ENCODE measurements around the gene NIPAL3. TPM values are rescaled to one million over a fixed set of nuclear protein-coding genes. Genes with fewer than 3 reads are reported as not detected.

NIPAL3 gene
- total and polyA plus RNA-seq, 2 experiments from 2014 or later, result 55.9 to 78.4 TPM

- H3K36me3 ChIP-seq (ENCODE audit: low read depth), result no peaks in the 10 kb centered on the region
- WGBS, 2 experiments (ENCODE audit: low coverage in 1 of 2, low lambda C conversion rate in 2 of 2, missing lambda C conversion rate in 2 of 2), result 92 to 93% methylated on average over 7 of the region's 7 CpGs
- in situ Hi-C loops (cut with MboI), result no loop called here
Measured at GRCh38 chr1:24373044-24373443, 42.6 kb upstream of the NIPAL3 start.

GRCh38 chr1:24373710-24374109 lies 41.9 kb upstream of the NIPAL3 start:
- no peaks in the 10 kb centered on the region for H3K27me3 ChIP-seq (replicated peaks; ENCODE audit: insufficient read depth)
- DNase-seq, result no peak
- no peak overlapping the region for H2AFZ ChIP-seq
- H3K36me3 ChIP-seq (ENCODE audit: low read depth), result no peaks in the 10 kb centered on the region; the same call in 1 of the 2 replicates
- H3K9ac ChIP-seq, result no peak overlapping the region
- no peaks in the 10 kb centered on the region for H3K9me3 ChIP-seq (ENCODE audit: low read depth)
- WGBS, 2 experiments (ENCODE audit: low coverage in 1 of 2, low lambda C conversion rate in 2 of 2, missing lambda C conversion rate in 2 of 2), result 88 to 94% methylated on average over 8 of the region's 8 CpGs
- no peaks in the 10 kb centered on the region for H3K9me2 ChIP-seq (ENCODE audit: insufficient read depth)
- no peak overlapping the region for H3K27ac ChIP-seq
- H4K20me1 ChIP-seq (ENCODE audit: insufficient read depth), result no peaks in the 10 kb centered on the region
- H3K79me2 ChIP-seq (ENCODE audit: insufficient read depth), result no peaks in the 10 kb centered on the region
- in situ Hi-C loops (cut with MboI), result no loop called here
- TF ChIP-seq EZH2 (IDR thresholded peaks at IDR 0.05; ENCODE audit: insufficient read depth, poor library complexity, severe bottlenecking) (no peak), EZH2phosphoT487 (IDR thresholded peaks at IDR 0.05; ENCODE audit: insufficient read depth, low read depth) (no peak)
- H3F3A ChIP-seq (ENCODE audit: insufficient read depth), result peaks cover 8% of the 10 kb centered on the region
- H3K4me3 ChIP-seq, result no peak overlapping the region
- H3K4me1 ChIP-seq (ENCODE audit: insufficient read depth), result peaks cover 9% of the 10 kb centered on the region
- no peak overlapping the region for H3K4me2 ChIP-seq (ENCODE audit: unreplicated experiment)

More at GRCh38 chr1:24373044-24373443, 42.6 kb upstream of the NIPAL3 start:
- no peak for TF ChIP-seq EZH2 (IDR thresholded peaks at IDR 0.05; ENCODE audit: insufficient read depth, poor library complexity, severe bottlenecking)
- TF ChIP-seq EZH2phosphoT487 (IDR thresholded peaks at IDR 0.05; ENCODE audit: insufficient read depth, low read depth), result no peak
- Histone ChIP-seq H3K79me2 (ENCODE audit: insufficient read depth) (no peaks in the 10 kb centered on the region), H3K27me3 (replicated peaks; ENCODE audit: insufficient read depth) (no peaks in the 10 kb centered on the region), H3K9ac (no peak overlapping the region), H3F3A (ENCODE audit: insufficient read depth) (peaks cover 13% of the 10 kb centered on the region), H3K4me1 (ENCODE audit: insufficient read depth) (peaks cover 10% of the 10 kb centered on the region), H3K9me2 (ENCODE audit: insufficient read depth) (no peaks in the 10 kb centered on the region), H3K27ac (no peak overlapping the region), H4K20me1 (ENCODE audit: insufficient read depth) (no peaks in the 10 kb centered on the region), H3K4me3 (no peak overlapping the region), H3K4me2 (ENCODE audit: unreplicated experiment) (no peak overlapping the region), H3K9me3 (ENCODE audit: low read depth) (no peaks in the 10 kb centered on the region), H2AFZ (no peak overlapping the region)
- no peak for DNase-seq

DNA sequence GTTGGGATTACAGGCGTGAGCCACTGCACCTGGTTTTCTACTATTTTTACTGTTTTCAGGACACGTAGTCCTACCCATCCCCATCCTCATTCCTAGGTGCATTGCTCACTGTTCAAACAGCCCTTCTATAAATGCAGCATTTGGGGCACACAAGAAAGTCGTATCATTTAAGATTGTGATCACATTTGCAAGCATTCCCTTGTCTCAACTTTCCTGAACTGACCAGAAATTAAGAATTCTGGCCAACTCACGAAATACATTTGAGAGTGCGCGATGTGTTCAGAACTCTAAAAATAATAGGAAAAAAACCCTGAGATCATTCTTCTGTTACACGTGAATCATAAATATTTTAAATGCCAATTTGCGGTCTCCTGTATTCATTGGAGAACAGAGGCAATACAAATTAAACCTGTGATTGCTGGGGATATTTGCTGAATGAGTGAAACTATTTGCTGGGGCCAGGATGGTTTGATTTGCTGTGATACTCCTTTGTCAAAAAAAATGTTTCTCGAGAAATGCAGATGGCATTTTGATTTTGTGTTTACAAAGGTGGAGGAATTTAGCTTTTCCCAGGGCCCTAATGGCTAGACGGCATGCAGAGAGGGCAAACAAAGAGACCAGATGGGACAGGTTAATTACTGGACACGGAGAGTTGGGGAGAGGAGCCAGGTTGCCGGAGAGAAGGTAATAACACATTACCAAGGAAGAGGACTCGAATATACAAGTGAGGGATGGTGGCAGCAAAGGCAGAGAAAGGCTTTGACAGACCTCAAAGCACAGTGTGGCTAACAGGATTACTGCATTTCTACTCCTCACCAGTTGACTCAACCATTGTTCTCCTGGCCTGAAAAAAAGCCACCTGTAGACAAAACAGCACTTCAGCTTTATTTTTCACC lies 40.5 kb upstream of the NIPAL3 start:
- no peak for DNase-seq
- Histone ChIP-seq H2AFZ (no peak overlapping the region), H3K4me3 (no peak overlapping the region), H3F3A (ENCODE audit: insufficient read depth) (peaks cover 6% of the 10 kb centered on the region), H3K9ac (no peak overlapping the region), H3K9me2 (ENCODE audit: insufficient read depth) (no peaks in the 10 kb centered on the region), H3K4me1 (ENCODE audit: insufficient read depth) (peaks cover 6% of the 10 kb centered on the region; the same call in 1 of the 2 replicates), H3K36me3 (ENCODE audit: low read depth) (no peaks in the 10 kb centered on the region; the same call in 1 of the 2 replicates), H3K4me2 (ENCODE audit: unreplicated experiment) (no peak overlapping the region), H3K27ac (no peak overlapping the region), H3K79me2 (ENCODE audit: insufficient read depth) (no peaks in the 10 kb centered on the region), H4K20me1 (ENCODE audit: insufficient read depth) (no peaks in the 10 kb centered on the region), H3K9me3 (ENCODE audit: low read depth) (no peaks in the 10 kb centered on the region), H3K27me3 (replicated peaks; ENCODE audit: insufficient read depth) (no peaks in the 10 kb centered on the region)
- in situ Hi-C loops (cut with MboI), result no loop called here
- TF ChIP-seq EZH2 (IDR thresholded peaks at IDR 0.05; ENCODE audit: insufficient read depth, poor library complexity, severe bottlenecking) (no peak), EZH2phosphoT487 (IDR thresholded peaks at IDR 0.05; ENCODE audit: insufficient read depth, low read depth) (no peak)
- 87 to 88% methylated on average over 13 of the region's 13 CpGs for WGBS, 2 experiments (ENCODE audit: low coverage in 1 of 2, low lambda C conversion rate in 2 of 2, missing lambda C conversion rate in 2 of 2)

GRCh38 chr1:24379733-24380315 lies 35.8 kb upstream of the NIPAL3 start:
- H4K20me1 ChIP-seq (ENCODE audit: insufficient read depth), result no peaks in the 10 kb centered on the region
- peak; percentile 77 for DNase-seq
- no peaks in the 10 kb centered on the region for H3K27me3 ChIP-seq (replicated peaks; ENCODE audit: insufficient read depth)
- TF ChIP-seq EZH2phosphoT487 (IDR thresholded peaks at IDR 0.05; ENCODE audit: insufficient read depth, low read depth) (no peak), EZH2 (IDR thresholded peaks at IDR 0.05; ENCODE audit: insufficient read depth, poor library complexity, severe bottlenecking) (no peak)
- H3K4me3 ChIP-seq, result no peak overlapping the region
- no peaks in the 10 kb centered on the region; the same call in 1 of the 2 replicates for H3K36me3 ChIP-seq (ENCODE audit: low read depth)
- no peak overlapping the region for H3K27ac ChIP-seq
- H3K79me2 ChIP-seq (ENCODE audit: insufficient read depth), result no peaks in the 10 kb centered on the region
- no peak overlapping the region for H2AFZ ChIP-seq
- in situ Hi-C loops (cut with MboI), result no loop called here
- H3K4me2 ChIP-seq (ENCODE audit: unreplicated experiment), result no peak overlapping the region
- 76 to 80% methylated on average over 8 of the region's 8 CpGs for WGBS, 2 experiments (ENCODE audit: low coverage in 1 of 2, low lambda C conversion rate in 2 of 2, missing lambda C conversion rate in 2 of 2)
- H3K9me2 ChIP-seq (ENCODE audit: insufficient read depth), result no peaks in the 10 kb centered on the region
- no peaks in the 10 kb centered on the region for H3K9me3 ChIP-seq (ENCODE audit: low read depth)
- H3K4me1 ChIP-seq (ENCODE audit: insufficient read depth), result peaks cover 18% of the 10 kb centered on the region
- H3F3A ChIP-seq (ENCODE audit: insufficient read depth), result peaks cover 26% of the 10 kb centered on the region
- no peak overlapping the region for H3K9ac ChIP-seq

Data from GM23248 (cell line).